HCEC 1CT (cell line): ENCODE measurements around the gene CYBA.
A peak's percentile ranks its signal among the peaks of the same experiment; 100 is the strongest.

Source experiments
- DNase-seq: peaks from one replicate; pipeline ENCODE4 v3.0.0-alpha.2; 2017

CYBA gene

GRCh38 chr16:88627531-88628411 is 23.1 kb downstream of the CYBA start:
- DNase-seq, result no peak

GRCh38 chr16:88626646-88627045 is 24.2 kb downstream of the CYBA start:
- no peak for DNase-seq

- no peak for DNase-seq
Observed at GRCh38 chr16:88624977-88625576, 25.8 kb downstream of the CYBA start.

GRCh38 chr16:88624481-88624880 is 26.4 kb downstream of the CYBA start:
- no peak for DNase-seq

GRCh38 chr16:88623858-88624257 is 27.0 kb downstream of the CYBA start:
- DNase-seq, result no peak

GRCh38 chr16:88622866-88623265 is 28.0 kb downstream of the CYBA start:
- no peak for DNase-seq

- no peak for DNase-seq
Observed at GRCh38 chr16:88622125-88622524, 28.7 kb downstream of the CYBA start.

- peak; percentile 36 for DNase-seq
Observed at GRCh38 chr16:88619859-88620815, 30.7 kb downstream of the CYBA start.

GRCh38 chr16:88618956-88619667 is 31.7 kb downstream of the CYBA start:
- no peak for DNase-seq

- DNase-seq, result no peak
Observed at GRCh38 chr16:88618182-88618955, 32.5 kb downstream of the CYBA start.

- no peak for DNase-seq
Observed at GRCh38 chr16:88617268-88618031, 33.4 kb downstream of the CYBA start.

GRCh38 chr16:88616736-88617135 is 34.1 kb downstream of the CYBA start:
- DNase-seq, result no peak

- DNase-seq, result no peak
Observed at GRCh38 chr16:88616320-88616719, 34.5 kb downstream of the CYBA start.

GRCh38 chr16:88614818-88615580 is 35.9 kb downstream of the CYBA start:
- no peak for DNase-seq

- DNase-seq, result peak; percentile 34
Observed at GRCh38 chr16:88613911-88614817, 36.7 kb downstream of the CYBA start.

- no peak for DNase-seq
Observed at GRCh38 chr16:88613293-88613692, 37.6 kb downstream of the CYBA start.

- DNase-seq, result no peak
Observed at GRCh38 chr16:88610909-88611812, 39.7 kb downstream of the CYBA start.

- no peak for DNase-seq
Observed at GRCh38 chr16:88610080-88610479, 40.8 kb downstream of the CYBA start.
